Measurements from ENCODE around the gene GCAT. TPM values are rescaled to one million over a fixed set of nuclear protein-coding genes. Genes with fewer than 3 reads are reported as not detected.

GCAT gene
- total and polyA plus RNA-seq, 12 donors = 26.7 to 63.0 (median 41.5) TPM

DNA sequence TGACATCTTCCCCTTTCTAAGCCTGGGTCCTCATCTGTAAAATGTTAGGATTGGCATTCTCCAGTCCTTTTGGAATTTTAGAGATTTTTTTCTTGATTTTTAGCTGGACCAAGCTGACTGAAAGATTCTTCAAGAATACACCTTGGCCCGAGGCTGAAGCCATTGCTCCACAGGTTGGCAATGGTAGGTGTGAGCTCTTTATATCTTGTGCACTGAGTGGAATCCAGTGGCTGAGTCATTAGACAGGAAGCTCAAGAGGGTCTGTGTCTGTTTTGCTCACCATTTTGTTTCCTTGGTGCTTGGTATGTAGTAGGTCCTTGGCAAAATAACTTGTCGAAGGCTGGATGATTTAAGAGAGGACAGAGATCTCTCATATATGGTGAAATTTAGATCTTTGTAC is 47.7 kb downstream of the GCAT start:
- DNase-seq = no peak
- Histone ChIP-seq H3K4me1 (peaks cover 2 to 62% (median 33%) of the 10 kb centered on the region in 9 donors), H3K9me3 (no peaks in the 10 kb centered on the region), H3K27ac (peak overlapping the region in 2 of 10 donors; percentile 6 to 12), H3K4me3 (no peak overlapping the region), H3K27me3 (no peaks in the 10 kb centered on the region), H3K36me3 (peaks cover 0 to 100% (median 64%) of the 10 kb centered on the region in 9 donors)
- TF ChIP-seq, protein P1, sequence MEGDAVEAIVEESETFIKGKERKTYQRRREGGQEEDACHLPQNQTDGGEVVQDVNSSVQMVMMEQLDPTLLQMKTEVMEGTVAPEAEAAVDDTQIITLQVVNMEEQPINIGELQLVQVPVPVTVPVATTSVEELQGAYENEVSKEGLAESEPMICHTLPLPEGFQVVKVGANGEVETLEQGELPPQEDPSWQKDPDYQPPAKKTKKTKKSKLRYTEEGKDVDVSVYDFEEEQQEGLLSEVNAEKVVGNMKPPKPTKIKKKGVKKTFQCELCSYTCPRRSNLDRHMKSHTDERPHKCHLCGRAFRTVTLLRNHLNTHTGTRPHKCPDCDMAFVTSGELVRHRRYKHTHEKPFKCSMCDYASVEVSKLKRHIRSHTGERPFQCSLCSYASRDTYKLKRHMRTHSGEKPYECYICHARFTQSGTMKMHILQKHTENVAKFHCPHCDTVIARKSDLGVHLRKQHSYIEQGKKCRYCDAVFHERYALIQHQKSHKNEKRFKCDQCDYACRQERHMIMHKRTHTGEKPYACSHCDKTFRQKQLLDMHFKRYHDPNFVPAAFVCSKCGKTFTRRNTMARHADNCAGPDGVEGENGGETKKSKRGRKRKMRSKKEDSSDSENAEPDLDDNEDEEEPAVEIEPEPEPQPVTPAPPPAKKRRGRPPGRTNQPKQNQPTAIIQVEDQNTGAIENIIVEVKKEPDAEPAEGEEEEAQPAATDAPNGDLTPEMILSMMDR (IDR thresholded peaks at IDR 0.05) = no peak
- 88 to 95% methylated on average over 2 of the region's 2 CpGs for WGBS, 2 donors
- ATAC-seq = peak in 1 of 8 donors; percentile 73
- intact Hi-C loops (cut with DNase I) = no loop called here

DNA sequence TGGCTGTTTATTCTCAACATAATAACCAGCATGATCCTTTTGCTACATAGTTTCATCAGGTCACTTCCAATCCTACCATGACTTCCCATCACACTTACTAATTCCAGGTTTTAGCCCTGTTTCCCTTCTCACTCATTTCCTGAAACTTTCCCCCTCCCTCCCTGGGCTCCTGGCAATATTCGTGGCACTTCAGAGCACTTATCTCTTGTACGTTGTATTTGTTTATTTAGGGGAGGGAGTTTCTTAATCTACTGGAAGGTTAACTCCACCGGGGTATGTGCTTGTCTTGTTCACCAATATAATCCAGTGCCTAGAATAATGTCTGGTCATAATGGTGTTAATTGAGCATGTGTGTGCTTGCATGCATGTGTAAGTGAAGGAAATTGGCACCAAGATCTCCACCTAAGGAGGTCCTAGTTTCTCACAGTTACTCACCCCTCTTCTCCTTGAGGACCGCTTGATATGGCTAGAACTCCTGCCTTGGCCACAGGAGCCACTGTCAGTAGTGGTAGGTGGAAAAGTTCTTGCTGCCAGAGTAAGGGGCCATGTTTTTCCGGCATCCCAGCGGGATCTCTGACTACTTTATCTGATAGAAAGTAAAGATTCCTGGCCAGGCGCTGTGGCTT is 53.2 kb downstream of the GCAT start:
- WGBS, 2 donors = 61 to 65% methylated on average over 7 of the region's 7 CpGs
- TF ChIP-seq, protein P1 (IDR thresholded peaks at IDR 0.05) = no peak
- intact Hi-C loops (cut with DNase I) = loop anchor here in 2 of 10 donors (2.0 to 10.0 kb wide), 2 partner anchors 44 to 236 kb away; no protein-coding TSS in a partner anchor
- DNase-seq (no peak), ATAC-seq (peak in 2 of 8 donors; percentile 9 to 64)
- Histone ChIP-seq H3K4me3 (no peak overlapping the region), H3K27me3 (no peaks in the 10 kb centered on the region), H3K9me3 (no peaks in the 10 kb centered on the region), H3K27ac (peak overlapping the region in 7 of 10 donors; percentile 28 to 80 (median 51)), H3K36me3 (peaks cover 0 to 100% (median 63%) of the 10 kb centered on the region in 9 donors), H3K4me1 (peaks cover 0 to 41% (median 17%) of the 10 kb centered on the region in 9 donors)

DNA sequence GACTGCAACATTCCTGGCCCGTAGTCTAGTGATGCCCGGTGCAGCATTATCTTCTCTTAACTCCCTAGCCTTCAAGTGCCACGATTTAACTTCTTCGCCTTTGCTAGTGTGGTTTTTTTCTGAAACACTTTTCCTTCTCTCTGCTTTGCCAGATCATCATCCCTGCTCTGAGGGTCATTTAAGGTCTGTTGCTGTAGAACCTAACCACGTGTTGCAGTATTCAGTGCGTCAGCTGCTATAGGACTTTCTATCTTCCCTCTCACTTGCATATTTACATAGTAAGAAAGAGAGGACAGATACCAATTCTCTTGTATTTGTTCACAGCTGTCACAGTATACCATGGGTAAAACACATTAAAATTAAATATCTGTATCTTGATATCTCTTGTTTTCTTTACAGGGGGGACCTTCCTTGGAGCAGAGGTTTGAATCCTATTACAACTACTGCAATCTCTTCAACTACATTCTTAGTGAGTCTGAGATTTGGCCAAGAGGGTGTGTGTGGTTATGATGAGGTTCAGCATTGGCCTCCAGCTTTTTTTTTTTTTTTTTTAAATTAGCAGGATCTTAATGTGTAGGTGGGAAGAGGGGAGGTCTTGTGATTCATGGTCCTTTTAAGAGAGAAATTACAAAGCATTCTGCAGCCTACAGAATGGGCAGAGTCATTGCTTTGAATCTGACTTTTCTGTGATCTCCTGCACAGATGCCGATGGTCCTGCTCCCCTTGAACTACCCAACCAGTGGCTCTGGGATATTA is 55.0 kb downstream of the GCAT start:
- Histone ChIP-seq H3K9me3 (no peaks in the 10 kb centered on the region), H3K27ac (peak overlapping the region in 8 of 10 donors; percentile 1 to 49 (median 37)), H3K27me3 (no peaks in the 10 kb centered on the region), H3K4me1 (peaks cover 0 to 41% (median 17%) of the 10 kb centered on the region in 9 donors), H3K4me3 (no peak overlapping the region), H3K36me3 (peaks cover 0 to 100% (median 56%) of the 10 kb centered on the region in 9 donors)
- intact Hi-C loops (cut with DNase I) = loop anchor here in 8 of 10 donors (1.0 to 10.0 kb wide), 4 partner anchors 44 to 238 kb away; no protein-coding TSS in a partner anchor
- 61 to 62% methylated on average over 7 of the region's 7 CpGs for WGBS, 2 donors
- TF ChIP-seq, protein P1 (IDR thresholded peaks at IDR 0.05) = no peak
- DNase-seq = no peak
- ATAC-seq = peak in 7 of 8 donors; percentile 13 to 52 (median 37)

DNA sequence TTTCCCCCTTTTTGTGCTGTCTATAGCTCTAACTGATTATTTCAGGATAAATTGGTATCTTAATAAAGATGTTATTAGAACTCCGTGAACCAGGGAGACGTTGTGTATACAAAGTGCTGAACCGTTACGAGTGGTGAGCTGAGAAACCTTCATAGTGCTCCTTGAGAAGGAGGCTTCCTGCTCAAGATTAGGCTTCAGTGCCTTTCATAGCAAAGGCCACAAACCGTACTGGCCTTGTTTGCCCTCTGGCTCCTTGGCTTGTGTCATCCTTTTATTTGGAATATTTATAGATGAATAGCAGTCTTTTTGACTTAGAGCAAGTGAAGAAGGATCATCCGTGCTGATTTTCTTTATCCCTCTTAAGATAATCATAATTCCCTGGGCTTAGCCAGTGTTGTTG is 57.8 kb downstream of the GCAT start:
- no peak overlapping the region for H3K4me3 ChIP-seq
- no peak overlapping the region for H3K27ac ChIP-seq
- H3K27me3 ChIP-seq = no peaks in the 10 kb centered on the region
- intact Hi-C loops (cut with DNase I) = loop anchor here in 2 of 10 donors (5.0 to 10.0 kb wide), 2 partner anchors 48 to 241 kb away; no protein-coding TSS in a partner anchor
- DNase-seq (no peak), ATAC-seq (no peak)
- WGBS, 2 donors = 81 to 88% methylated on average over 6 of the region's 6 CpGs
- peaks cover 0 to 27% (median 14%) of the 10 kb centered on the region in 9 donors for H3K4me1 ChIP-seq
- H3K9me3 ChIP-seq = no peaks in the 10 kb centered on the region
- peaks cover 0 to 100% (median 52%) of the 10 kb centered on the region in 9 donors for H3K36me3 ChIP-seq
- TF ChIP-seq, protein P1 (IDR thresholded peaks at IDR 0.05) = no peak
